Transverse colon (tissue), 4 donors: Measurements from ENCODE around the gene RSAD1.

ENCODE experiments used
- CTCF ChIP-seq, 5 experiments: fragments of 200-600 bp in 3 of 5; fragments of 450-650 bp in 2 of 5; sonication (generic) in 3 of 5; IDR thresholded peaks; 1 replicate in 2 of 5; 2 replicates in 3 of 5; pipeline ENCODE4 v1.5.1; 2016 to 2017; ENCODE audit warnings: antibody characterized with exemption in 5 of 5, inconsistent platforms in 3 of 5, mild to moderate bottlenecking in 2 of 5, moderate library complexity in 1 of 5
- POLR2A ChIP-seq: fragments of 450-650 bp; IDR thresholded peaks from one replicate; pipeline ENCODE4 v1.6.1; 2016; ENCODE audit warnings: antibody characterized with exemption, mild to moderate bottlenecking, moderate library complexity
- POLR2AphosphoS5 ChIP-seq, 3 donors: sonication (generic); formaldehyde crosslinking; IDR thresholded peaks; one replicate each; pipeline ENCODE4 v1.6.1; 2016; ENCODE audit warnings: antibody characterized with exemption in 3 of 3

GRCh38 chr17:50465171-50465570 is 13.5 kb upstream of the RSAD1 start:
- TF ChIP-seq CTCF (IDR thresholded peaks at IDR 0.05) (no peak), POLR2A (no peak), POLR2AphosphoS5 (IDR thresholded peaks at IDR 0.05) (no peak)
